H1 (cell line): ENCODE measurements around the gene EXOC1L. TPM values are rescaled to one million over a fixed set of nuclear protein-coding genes. Genes with fewer than 3 reads are reported as not detected.

ENCODE experiments used
- ASH2L ChIP-seq: fragments of 200-600, 300-600 bp; sonication (generic); IDR thresholded peaks from one replicate; pipeline ENCODE4 v1.7.1; 2017; ENCODE audit warnings: low read length
- BRCA1 ChIP-seq: IDR thresholded peaks from 2 replicates; pipeline ENCODE4 v1.6.1; 2012; ENCODE audit warnings: low read depth, low read length, improper control_type of control experiment
- CREB1 ChIP-seq: IDR thresholded peaks from 2 replicates; pipeline ENCODE4 v1.6.1; 2012; ENCODE audit warnings: inconsistent platforms
- FOSL1 ChIP-seq: IDR thresholded peaks from 2 replicates; pipeline ENCODE4 v1.6.1; 2011; ENCODE audit warnings: mild to moderate bottlenecking, low read depth, low read length, moderate library complexity; ENCODE audit not compliant: insufficient read depth
- GABPA ChIP-seq: IDR thresholded peaks from 2 replicates; pipeline ENCODE4 v1.6.1; 2011; ENCODE audit warnings: mild to moderate bottlenecking, low read length, moderate library complexity, borderline replicate concordance; ENCODE audit not compliant: insufficient read depth
- GTF2F1 ChIP-seq: IDR thresholded peaks from 2 replicates; pipeline ENCODE4 v1.6.1; 2012; ENCODE audit warnings: low read depth, low read length, improper control_type of control experiment, borderline replicate concordance
- HDAC2 ChIP-seq, 2 experiments: fragments of 300-600 bp in 1 of 2; sonication (generic) in 1 of 2; IDR thresholded peaks; 2 replicates each; pipeline ENCODE4 v1.6.1; 2011 to 2012; ENCODE audit warnings: low read depth in 2 of 2, low read length in 2 of 2, mild to moderate bottlenecking in 2 of 2, moderate library complexity in 2 of 2, borderline replicate concordance in 1 of 2, inconsistent platforms in 1 of 2
- HDAC6 ChIP-seq: IDR thresholded peaks from one replicate; pipeline ENCODE4 v1.7.1; 2012; ENCODE audit warnings: low read depth, mild to moderate bottlenecking, inconsistent platforms, low read length, moderate library complexity
- MAFK ChIP-seq: IDR thresholded peaks from 2 replicates; pipeline ENCODE4 v1.6.1; 2012; ENCODE audit warnings: low read depth, mild to moderate bottlenecking, improper control_type of control experiment, low read length
- NRF1 ChIP-seq: IDR thresholded peaks from 2 replicates; pipeline ENCODE4 v1.6.1; 2011; ENCODE audit warnings: mild to moderate bottlenecking, low read depth, low read length, improper control_type of control experiment
- PHF8 ChIP-seq: fragments of 200-600 bp; sonication (generic); conservative IDR thresholded peaks from 2 replicates; pipeline ENCODE4 v1.7.1; 2012; ENCODE audit warnings: low read depth, mild to moderate bottlenecking, inconsistent platforms, low read length, moderate library complexity
- POLR2A ChIP-seq, 2 experiments: IDR thresholded peaks; 1 replicate in 1 of 2; 2 replicates in 1 of 2; pipeline ENCODE4 v1.6.1; 2011; ENCODE audit warnings: low read depth in 2 of 2, low read length in 2 of 2, mild to moderate bottlenecking in 2 of 2; ENCODE audit errors: control extremely low read depth in 1 of 2
- RFX5 ChIP-seq: IDR thresholded peaks from 2 replicates; pipeline ENCODE4 v1.6.1; 2011; ENCODE audit warnings: low read depth, low read length, improper control_type of control experiment, borderline replicate concordance
- SIN3A ChIP-seq, 2 experiments: IDR thresholded peaks in 1 of 2; conservative IDR thresholded peaks in 1 of 2; 2 replicates each; pipeline ENCODE4 v1.6.1; 2011 to 2012; ENCODE audit warnings: low read length in 2 of 2, improper control_type of control experiment in 1 of 2, low read depth in 1 of 2, mild to moderate bottlenecking in 1 of 2
- TAF1 ChIP-seq: IDR thresholded peaks from 2 replicates; pipeline ENCODE4 v1.6.1; 2011; ENCODE audit warnings: mild to moderate bottlenecking, low read depth, low read length
- TAF7 ChIP-seq: optimal IDR thresholded peaks from 2 replicates; pipeline ENCODE3; 2011; ENCODE audit warnings: low read depth, mild to moderate bottlenecking, inconsistent platforms, low read length, moderate library complexity, borderline replicate concordance
- TEAD4 ChIP-seq: IDR thresholded peaks from 2 replicates; pipeline ENCODE4 v1.6.1; 2012; ENCODE audit warnings: low read depth, low read length, inconsistent platforms, mixed read lengths
- YY1 ChIP-seq: IDR thresholded peaks from 2 replicates; pipeline ENCODE4 v1.6.1; 2011; ENCODE audit warnings: low read depth, mild to moderate bottlenecking, low read length
- polyA plus RNA-seq, 7 experiments: library from polyadenylated mRNA; depleted of rRNA in 3 of 7; stranded (reverse) in 5 of 7; unstranded in 2 of 7; fragments of >200 nt in 5 of 7; fragments of 200-250 nt in 2 of 7; gene quantifications; 1 replicate in 5 of 7; 2 replicates in 1 of 7; 4 replicates in 1 of 7; pipeline versions ENCODE4 v1.2.1 to v1.2.3, GENCODE V29; 2011 to 2013; ENCODE audit warnings: missing spikeins in 2 of 7, mixed read lengths in 2 of 7
- total RNA-seq: library from RNA; stranded (reverse); fragmentation: NEBNext Ultra II Directional; extraction: Animal tissue kit (Norgen Biotek cat#: 25700); gene quantifications from 2 replicates; pipeline ENCODE4 v1.2.1, GENCODE V29; 2021
- TF ChIP-seq, protein P1 (sequence below): IDR thresholded peaks from 2 replicates; pipeline ENCODE4 v1.6.1; 2012; ENCODE audit warnings: inconsistent platforms
- TF ChIP-seq, protein P2 (sequence below): IDR thresholded peaks from 2 replicates; pipeline ENCODE4 v1.6.1; 2011; ENCODE audit warnings: low read length, improper control_type of control experiment
- TF ChIP-seq, protein P3 (sequence below), 3 experiments: IDR thresholded peaks; 1 replicate in 2 of 3; 2 replicates in 1 of 3; pipeline versions ENCODE4 v1.5.1 to v1.6.1; 2011; ENCODE audit warnings: low read length in 3 of 3, mild to moderate bottlenecking in 3 of 3, inconsistent platforms in 2 of 3, low read depth in 1 of 3, moderate library complexity in 1 of 3; ENCODE audit not compliant: insufficient read depth in 1 of 3; ENCODE audit errors: control extremely low read depth in 1 of 3

EXOC1L gene
- total and polyA plus RNA-seq, 2 of the 8 experiments (the other 6 are each of a cell fraction or from before 2014, with no cell fraction given), result 0.08 TPM; not detected in 1

DNA sequence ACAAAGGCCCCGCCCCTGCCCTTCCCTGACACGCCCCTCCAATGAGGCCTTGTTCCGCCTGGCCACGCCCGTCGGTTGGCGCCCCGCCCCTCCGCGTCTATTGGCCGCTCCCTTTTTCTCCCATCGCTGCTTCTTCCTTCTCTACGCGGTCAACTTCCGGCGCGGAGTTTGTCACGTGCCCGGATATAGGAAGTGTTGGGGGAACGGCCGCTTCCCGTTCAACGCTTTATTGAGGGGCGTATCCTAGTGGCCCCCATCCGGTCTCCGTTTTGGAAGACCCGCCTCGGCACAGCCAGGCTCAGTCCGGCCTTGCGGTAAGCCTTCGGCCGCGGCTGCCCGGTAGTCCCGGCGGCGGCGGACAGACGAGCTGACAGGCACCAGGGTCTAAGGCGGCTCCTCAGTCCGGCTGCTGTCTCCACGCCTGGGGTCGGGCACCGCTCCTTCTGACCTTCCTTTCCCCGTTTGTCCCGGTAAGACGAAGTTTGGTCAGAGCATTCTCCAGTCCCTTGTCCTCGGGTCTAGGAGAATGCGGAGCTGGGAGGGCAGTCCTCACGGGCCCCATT, 34.0 kb downstream of the EXOC1L start, which contains the start of gene EXOC1 (continued):
- TF ChIP-seq, protein P1, sequence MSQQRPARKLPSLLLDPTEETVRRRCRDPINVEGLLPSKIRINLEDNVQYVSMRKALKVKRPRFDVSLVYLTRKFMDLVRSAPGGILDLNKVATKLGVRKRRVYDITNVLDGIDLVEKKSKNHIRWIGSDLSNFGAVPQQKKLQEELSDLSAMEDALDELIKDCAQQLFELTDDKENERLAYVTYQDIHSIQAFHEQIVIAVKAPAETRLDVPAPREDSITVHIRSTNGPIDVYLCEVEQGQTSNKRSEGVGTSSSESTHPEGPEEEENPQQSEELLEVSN, result no peak
- TF ChIP-seq BRCA1, result no peak
- TF ChIP-seq YY1, result no peak
- TF ChIP-seq FOSL1, result no peak
- TF ChIP-seq HDAC6, result no peak
- TF ChIP-seq POLR2A (IDR thresholded peaks at IDR 0.05; ENCODE audit: control extremely low read depth in 1 of 2, low read depth in 2 of 2, low read length in 2 of 2), result peak in 1 of 2 experiments; percentile 54; a peak in 2 of 3 replicates
- peak; percentile 57 for TF ChIP-seq TAF1
- TF ChIP-seq, protein P2, sequence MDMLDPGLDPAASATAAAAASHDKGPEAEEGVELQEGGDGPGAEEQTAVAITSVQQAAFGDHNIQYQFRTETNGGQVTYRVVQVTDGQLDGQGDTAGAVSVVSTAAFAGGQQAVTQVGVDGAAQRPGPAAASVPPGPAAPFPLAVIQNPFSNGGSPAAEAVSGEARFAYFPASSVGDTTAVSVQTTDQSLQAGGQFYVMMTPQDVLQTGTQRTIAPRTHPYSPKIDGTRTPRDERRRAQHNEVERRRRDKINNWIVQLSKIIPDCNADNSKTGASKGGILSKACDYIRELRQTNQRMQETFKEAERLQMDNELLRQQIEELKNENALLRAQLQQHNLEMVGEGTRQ, result peak; percentile 94
- TF ChIP-seq SIN3A (conservative IDR thresholded peaks at IDR 0.05 in 1 of 2, IDR thresholded peaks at IDR 0.05 in 1 of 2; ENCODE audit: low read depth in 1 of 2, low read length in 2 of 2), result peak; percentile 47 to 91; a peak in 2 of 4 replicates
- peak; percentile 82 for TF ChIP-seq CREB1
- no peak for TF ChIP-seq NRF1
- no peak for TF ChIP-seq TAF7
- TF ChIP-seq HDAC2 (IDR thresholded peaks at IDR 0.05; ENCODE audit: borderline replicate concordance in 1 of 2, low read depth in 2 of 2, low read length in 2 of 2), result peak in 1 of 2 experiments; percentile 76; a peak in 1 of 4 replicates
- TF ChIP-seq GABPA, result peak; percentile 84; the same call in 1 of the 2 replicates
- TF ChIP-seq PHF8, result peak; percentile 75
- TF ChIP-seq ASH2L, result peak; percentile 94
- TF ChIP-seq, protein P3, sequence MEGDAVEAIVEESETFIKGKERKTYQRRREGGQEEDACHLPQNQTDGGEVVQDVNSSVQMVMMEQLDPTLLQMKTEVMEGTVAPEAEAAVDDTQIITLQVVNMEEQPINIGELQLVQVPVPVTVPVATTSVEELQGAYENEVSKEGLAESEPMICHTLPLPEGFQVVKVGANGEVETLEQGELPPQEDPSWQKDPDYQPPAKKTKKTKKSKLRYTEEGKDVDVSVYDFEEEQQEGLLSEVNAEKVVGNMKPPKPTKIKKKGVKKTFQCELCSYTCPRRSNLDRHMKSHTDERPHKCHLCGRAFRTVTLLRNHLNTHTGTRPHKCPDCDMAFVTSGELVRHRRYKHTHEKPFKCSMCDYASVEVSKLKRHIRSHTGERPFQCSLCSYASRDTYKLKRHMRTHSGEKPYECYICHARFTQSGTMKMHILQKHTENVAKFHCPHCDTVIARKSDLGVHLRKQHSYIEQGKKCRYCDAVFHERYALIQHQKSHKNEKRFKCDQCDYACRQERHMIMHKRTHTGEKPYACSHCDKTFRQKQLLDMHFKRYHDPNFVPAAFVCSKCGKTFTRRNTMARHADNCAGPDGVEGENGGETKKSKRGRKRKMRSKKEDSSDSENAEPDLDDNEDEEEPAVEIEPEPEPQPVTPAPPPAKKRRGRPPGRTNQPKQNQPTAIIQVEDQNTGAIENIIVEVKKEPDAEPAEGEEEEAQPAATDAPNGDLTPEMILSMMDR (IDR thresholded peaks at IDR 0.05; ENCODE audit: control extremely low read depth in 1 of 3, insufficient read depth in 1 of 3, low read depth in 1 of 3, low read length in 3 of 3), result no peak
- TF ChIP-seq RFX5, result no peak
- TF ChIP-seq TEAD4, result no peak
- TF ChIP-seq GTF2F1, result no peak
- no peak for TF ChIP-seq MAFK
